Endometrial microvascular endothelial cells (primary cell): ENCODE data around the gene C9orf72. TPM values are rescaled to one million over a fixed set of nuclear protein-coding genes. Genes with fewer than 3 reads are reported as not detected.
"Not testable (repeated sequence)": the region's sequence is repeated elsewhere in the genome, so short reads cannot be mapped to it uniquely, and the experiment has no call there.

Experiments
- in situ Hi-C: cut with HindIII; loops from 2 replicates; pipeline ENCODE4 v1.10.0; 2017; ENCODE audit warnings: low sequenced_read_pairs, low pct_unique_long_range_greater_than_20kb; ENCODE audit errors: inconsistent ontology term
- total RNA-seq: library from RNA; depleted of rRNA; stranded (reverse); fragments of >200 nt; gene quantifications from one replicate; pipeline ENCODE4 v1.2.3, GENCODE V29; 2015; ENCODE audit errors: inconsistent ontology term

The C9orf72 gene
- 8.3 TPM for total RNA-seq

GRCh38 chr9:27572918-27573633, at the start of gene C9orf72:
C9orf72 (minus strand) TSS chr9:27573481; CDS start chr9:27567120, 6,361 bp downstream.
- in situ Hi-C loops = no loop called here

- in situ Hi-C loops = no loop called here
Measured at GRCh38 chr9:27622693-27623340, 49.5 kb upstream of the C9orf72 start.

- in situ Hi-C loops = no loop called here
Measured at GRCh38 chr9:27619743-27620142, 46.5 kb upstream of the C9orf72 start.

DNA sequence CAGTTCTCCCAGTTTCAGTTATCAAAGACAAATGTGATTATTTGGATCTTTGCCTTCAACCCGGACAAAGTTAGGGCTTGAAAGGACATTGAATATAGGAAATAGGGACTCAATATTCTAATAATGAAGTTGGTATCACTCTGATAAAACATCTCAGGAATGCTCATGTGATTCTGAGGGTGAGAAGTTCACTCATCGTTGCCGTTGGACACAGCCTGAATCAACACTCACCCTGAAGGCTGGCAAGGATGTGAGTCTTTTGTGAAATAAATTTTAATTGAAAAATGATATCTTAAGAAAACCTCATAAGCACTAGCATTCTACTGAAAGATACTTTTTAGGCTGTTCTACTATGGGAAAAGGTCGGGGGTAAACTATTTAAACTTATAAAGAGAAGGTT, 44.8 kb upstream of the C9orf72 start:
- in situ Hi-C loops = no loop called here

DNA sequence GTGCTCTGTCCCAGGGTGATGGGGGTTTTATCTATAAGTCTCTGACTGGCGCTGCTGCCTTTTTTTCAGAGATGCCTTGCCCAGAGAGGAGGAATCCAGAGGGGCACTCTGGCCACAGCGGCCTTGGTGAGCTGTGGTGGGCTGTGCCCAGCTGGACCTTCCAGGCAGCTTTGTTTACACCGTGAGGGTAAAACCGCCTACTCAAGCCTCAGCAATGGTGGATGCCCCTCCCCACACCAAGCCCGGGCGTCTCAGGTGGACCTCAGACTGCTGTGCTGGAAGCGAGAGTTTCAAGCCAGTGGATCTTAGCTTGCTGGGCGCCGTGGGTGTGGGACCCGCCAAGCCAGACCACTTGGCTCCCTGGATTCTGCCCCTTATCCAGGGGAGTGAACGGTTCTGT, 41.3 kb upstream of the C9orf72 start:
- in situ Hi-C loops = no loop called here

DNA sequence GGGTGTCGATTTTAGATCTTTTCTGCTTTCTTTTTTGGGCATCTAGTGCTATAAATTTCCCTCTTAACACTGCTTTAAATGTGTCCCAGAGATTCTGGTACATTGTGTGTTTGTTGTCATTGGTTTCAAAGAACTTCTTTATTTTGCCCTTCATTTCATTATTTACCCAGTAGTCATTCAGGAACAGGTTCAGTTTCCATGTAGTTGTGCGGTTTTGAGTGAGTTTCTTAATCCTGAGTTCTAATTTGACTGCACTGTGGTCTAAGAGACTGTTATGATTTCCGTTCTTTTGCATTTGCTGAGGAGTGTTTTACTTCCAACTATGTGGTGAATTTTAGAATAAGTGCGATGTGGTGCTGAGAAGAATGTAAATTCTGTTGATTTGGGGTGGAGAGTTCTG, 38.8 kb upstream of the C9orf72 start:
- in situ Hi-C loops = not testable (repeated sequence)

DNA sequence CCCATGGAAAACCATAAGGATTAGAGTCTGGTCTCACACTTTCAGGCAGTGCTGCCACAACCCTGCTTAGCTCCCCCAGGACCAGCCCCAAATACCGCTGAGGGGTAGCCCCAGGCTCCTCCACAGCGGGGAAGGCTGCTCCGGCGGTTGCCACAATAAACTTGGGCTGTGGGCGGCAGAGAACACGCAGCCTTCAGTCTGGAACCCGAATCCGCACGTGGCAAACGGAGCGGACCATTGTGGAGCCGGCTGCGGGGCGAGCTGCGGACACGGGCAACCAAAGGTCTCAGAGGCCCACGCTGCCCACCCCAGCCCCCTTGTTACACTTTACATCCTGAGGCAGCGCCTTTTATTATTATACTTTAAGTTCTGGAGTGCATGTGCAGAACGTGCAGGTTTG, 37.3 kb upstream of the C9orf72 start:
- in situ Hi-C loops = no loop called here

GRCh38 chr9:27602954-27603353, 29.7 kb upstream of the C9orf72 start:
- in situ Hi-C loops = no loop called here

DNA sequence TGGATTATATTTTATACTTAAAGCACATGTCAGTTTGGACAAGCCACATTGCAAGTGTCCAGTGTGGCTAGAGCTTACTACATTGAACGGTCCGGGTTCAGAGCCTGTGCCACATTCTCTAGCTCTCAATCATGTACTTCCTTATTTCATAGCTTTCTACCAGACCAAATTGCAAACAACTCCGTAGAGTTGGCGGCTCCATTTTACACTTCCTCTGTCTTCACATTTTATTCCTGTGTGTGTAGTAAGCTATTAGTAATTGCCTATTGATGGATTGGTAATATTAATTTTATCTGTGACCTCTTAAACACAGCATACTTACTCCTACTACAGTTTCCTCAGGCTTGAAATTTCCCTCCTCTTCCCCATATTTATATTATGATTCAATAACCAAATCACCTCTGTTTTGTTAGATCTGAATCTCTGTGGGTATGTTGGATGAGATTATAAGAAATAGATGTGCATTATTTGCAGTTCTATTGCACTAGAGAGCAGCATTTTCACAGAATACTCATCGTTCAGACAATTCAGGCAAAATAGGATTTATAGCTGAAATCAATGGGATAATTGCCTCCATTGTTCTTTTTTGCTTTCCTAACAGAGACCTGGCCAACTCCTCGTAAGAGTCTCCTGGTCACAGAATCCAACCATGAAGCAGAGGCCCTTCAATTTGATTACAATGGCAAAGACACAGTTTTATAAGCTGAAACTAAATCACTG, 29.0 kb upstream of the C9orf72 start:
- in situ Hi-C loops = no loop called here

GRCh38 chr9:27601396-27601795, 28.1 kb upstream of the C9orf72 start:
- in situ Hi-C loops = no loop called here

DNA sequence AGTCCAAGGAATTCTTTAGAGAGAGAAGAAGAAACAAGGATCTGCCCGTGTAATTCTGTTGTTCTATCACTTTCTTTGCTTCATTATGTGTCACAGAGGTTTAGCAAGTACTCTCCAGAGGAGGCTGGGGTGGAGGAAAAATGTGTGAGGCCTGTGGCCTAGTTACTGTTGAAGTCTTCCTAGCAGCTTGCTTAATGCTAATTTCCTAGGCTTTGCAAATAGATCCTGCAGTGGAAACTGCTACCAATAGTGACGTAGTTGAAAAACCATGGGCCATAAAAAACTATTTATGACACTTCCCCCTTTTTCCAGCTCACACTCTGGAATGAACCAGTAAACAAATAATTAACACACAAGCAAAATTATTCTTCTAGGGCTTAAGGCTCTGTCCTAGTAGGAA, 27.0 kb upstream of the C9orf72 start:
- in situ Hi-C loops = no loop called here

DNA sequence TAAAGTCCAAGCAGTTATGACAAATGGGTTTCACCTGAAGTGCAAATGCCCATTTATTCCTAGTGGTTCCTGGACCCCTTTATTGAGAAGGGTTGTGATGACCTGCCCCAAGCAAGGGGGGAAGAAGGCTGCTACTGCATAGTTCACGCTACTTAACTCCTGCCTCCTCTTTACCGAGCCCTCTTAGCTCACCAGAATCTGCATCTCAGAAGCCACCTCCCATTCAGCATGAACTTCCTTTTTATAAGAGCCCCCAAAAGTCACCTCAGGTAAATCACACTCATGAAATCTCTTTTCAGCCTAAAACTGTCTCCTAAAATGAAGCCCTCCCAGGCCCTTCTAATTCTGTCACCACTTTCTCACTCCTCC, 26.6 kb upstream of the C9orf72 start:
- in situ Hi-C loops = no loop called here

GRCh38 chr9:27599102-27599869, 26.0 kb upstream of the C9orf72 start:
- in situ Hi-C loops = no loop called here

GRCh38 chr9:27595733-27596132, 22.5 kb upstream of the C9orf72 start:
- in situ Hi-C loops = no loop called here

DNA sequence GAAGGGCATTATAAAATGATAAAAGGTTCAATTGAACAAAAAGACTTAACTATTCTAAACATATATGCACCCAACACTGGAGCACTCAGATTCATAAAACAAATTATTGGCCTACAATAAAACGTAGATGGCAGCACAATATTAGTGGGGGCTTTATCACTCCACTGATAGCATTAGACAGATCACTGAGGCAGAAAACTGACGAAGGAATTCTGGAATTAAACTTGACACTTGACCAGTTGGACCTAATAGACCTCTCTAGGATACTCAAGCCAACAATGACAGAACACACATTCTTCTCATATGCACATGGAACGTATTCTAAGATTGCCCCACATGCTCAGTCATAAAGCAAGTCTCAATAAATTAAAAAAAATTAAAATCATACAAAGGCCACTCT, 18.4 kb upstream of the C9orf72 start:
- in situ Hi-C loops = no loop called here

DNA sequence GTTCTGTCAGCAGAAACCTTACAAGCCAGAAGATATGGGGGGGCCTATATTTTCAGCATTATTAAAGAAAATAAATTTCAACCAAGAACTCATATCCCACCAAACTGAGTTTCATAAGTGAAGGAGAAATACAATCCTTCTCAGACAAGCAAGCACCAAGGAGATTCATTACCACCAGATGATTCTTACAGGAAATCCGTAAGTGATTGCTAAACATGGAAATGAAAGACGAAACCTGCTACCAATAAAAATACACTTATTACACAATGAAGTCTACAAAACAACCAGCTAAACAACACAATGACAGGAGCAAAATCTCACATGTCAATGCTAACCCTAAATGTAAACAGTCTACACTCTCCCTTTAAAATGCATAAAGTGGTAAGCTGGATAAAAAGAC, 17.8 kb upstream of the C9orf72 start:
- in situ Hi-C loops = no loop called here

GRCh38 chr9:27590651-27591050, 17.4 kb upstream of the C9orf72 start:
- in situ Hi-C loops = no loop called here

- in situ Hi-C loops = no loop called here
Measured at GRCh38 chr9:27589462-27589861, 16.2 kb upstream of the C9orf72 start.

DNA sequence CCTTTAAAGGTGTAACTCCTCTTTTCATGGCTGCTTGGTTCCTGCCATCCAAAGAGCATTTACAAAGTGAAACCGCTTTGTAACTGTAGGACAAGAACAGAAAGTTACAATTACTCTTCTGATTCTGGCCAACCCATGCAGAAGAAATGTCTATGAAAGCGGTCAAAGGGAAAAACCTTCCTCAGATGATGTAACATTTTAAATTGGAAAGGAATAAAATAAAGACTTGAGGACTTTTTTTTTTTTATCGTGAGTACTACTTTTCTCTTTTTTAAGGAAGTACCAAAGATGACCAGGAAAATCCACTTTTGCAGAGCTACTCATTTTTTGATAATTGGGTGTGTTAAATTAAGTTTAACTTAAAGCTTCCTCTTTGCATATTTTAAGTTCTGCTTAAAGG, 13.0 kb upstream of the C9orf72 start:
- in situ Hi-C loops = no loop called here
